Rectal smooth muscle tissue (tissue), 1 donor: ENCODE data around the gene GON4L.

ENCODE experiments used
- H3K27ac ChIP-seq: one replicate; pipeline ENCODE4 v1.7.0; 2013; ENCODE audit warnings: low read depth, low read length, inconsistent platforms
- H3K27me3 ChIP-seq: one replicate; pipeline ENCODE4 v1.7.0; 2013; ENCODE audit warnings: low read length; ENCODE audit not compliant: control insufficient read depth, insufficient read depth
- H3K36me3 ChIP-seq: one replicate; pipeline ENCODE4 v1.7.0; 2013; ENCODE audit warnings: low read length; ENCODE audit not compliant: control insufficient read depth, insufficient read depth
- H3K4me1 ChIP-seq: one replicate; pipeline ENCODE4 v1.7.0; 2013; ENCODE audit warnings: low read length; ENCODE audit not compliant: control insufficient read depth, insufficient read depth
- H3K4me3 ChIP-seq: one replicate; pipeline ENCODE4 v1.7.0; 2013; ENCODE audit warnings: low read length
- H3K9ac ChIP-seq: one replicate; pipeline ENCODE4 v1.7.0; 2013; ENCODE audit warnings: low read length

Gene GON4L

GRCh38 chr1:155864393-155864792 lies 7.4 kb upstream of the GON4L start:
- Histone ChIP-seq H3K9ac (no peak overlapping the region), H3K27me3 (no peaks in the 10 kb centered on the region), H3K4me1 (peaks cover 2% of the 10 kb centered on the region), H3K36me3 (no peaks in the 10 kb centered on the region), H3K4me3 (no peak overlapping the region), H3K27ac (no peak overlapping the region)

- Histone ChIP-seq H3K4me1 (peaks cover 2% of the 10 kb centered on the region), H3K4me3 (no peak overlapping the region), H3K9ac (no peak overlapping the region), H3K27me3 (no peaks in the 10 kb centered on the region), H3K36me3 (no peaks in the 10 kb centered on the region), H3K27ac (no peak overlapping the region)
These were observed 4.9 kb upstream of the GON4L start for GRCh38 chr1:155861896-155862295.

GRCh38 chr1:155860970-155861510 lies 4.0 kb upstream of the GON4L start:
- Histone ChIP-seq H3K4me1 (peaks cover 4% of the 10 kb centered on the region), H3K36me3 (no peaks in the 10 kb centered on the region), H3K27me3 (no peaks in the 10 kb centered on the region), H3K9ac (no peak overlapping the region), H3K4me3 (no peak overlapping the region), H3K27ac (peak overlapping the region; percentile 74)

GRCh38 chr1:155859881-155860871 lies 3.2 kb upstream of the GON4L start:
- Histone ChIP-seq H3K36me3 (no peaks in the 10 kb centered on the region), H3K4me1 (peaks cover 5% of the 10 kb centered on the region), H3K9ac (no peak overlapping the region), H3K4me3 (peak overlapping the region; percentile 57), H3K27ac (peak overlapping the region; percentile 74), H3K27me3 (no peaks in the 10 kb centered on the region)

- Histone ChIP-seq H3K36me3 (peaks cover 1% of the 10 kb centered on the region), H3K4me3 (peak within 1 kb of the TSS; percentile 67), H3K4me1 (peaks cover 5% of the 10 kb centered on the region), H3K9ac (no peak within 1 kb of the TSS), H3K27me3 (no peaks in the 10 kb centered on the region), H3K27ac (peak within 1 kb of the TSS; percentile 74)
These were observed 2.3 kb upstream of the GON4L start, which contains the start of gene SYT11 for GRCh38 chr1:155859234-155859829. SYT11 (plus strand) TSS chr1:155859567; CDS start chr1:155859762, 195 bp downstream.

- Histone ChIP-seq H3K27me3 (no peaks in the 10 kb centered on the region), H3K27ac (peak overlapping the region; percentile 68), H3K9ac (no peak overlapping the region), H3K36me3 (peaks cover 2% of the 10 kb centered on the region), H3K4me3 (peak overlapping the region; percentile 67), H3K4me1 (peaks cover 5% of the 10 kb centered on the region)
These were observed 1.8 kb upstream of the GON4L start for GRCh38 chr1:155858800-155859233.

- Histone ChIP-seq H3K36me3 (peaks cover 5% of the 10 kb centered on the region), H3K27me3 (no peaks in the 10 kb centered on the region), H3K4me1 (peaks cover 5% of the 10 kb centered on the region), H3K4me3 (peak overlapping the region; percentile 94), H3K9ac (peak overlapping the region; percentile 84), H3K27ac (peak overlapping the region; percentile 85)
These were observed 598 bp downstream of the GON4L start for GRCh38 chr1:155856257-155856974.

- H3K27ac ChIP-seq, result no peak overlapping the region
- no peak overlapping the region for H3K4me3 ChIP-seq
- H3K4me1 ChIP-seq, result no peaks in the 10 kb centered on the region
- no peaks in the 10 kb centered on the region for H3K27me3 ChIP-seq
- peaks cover 7% of the 10 kb centered on the region for H3K36me3 ChIP-seq
- no peak overlapping the region for H3K9ac ChIP-seq
These were observed 6.7 kb downstream of the GON4L start for GRCh38 chr1:155850345-155850744.

GRCh38 chr1:155847823-155848529 lies 9.0 kb downstream of the GON4L start:
- Histone ChIP-seq H3K27ac (no peak overlapping the region), H3K36me3 (peaks cover 2% of the 10 kb centered on the region), H3K9ac (no peak overlapping the region), H3K4me3 (no peak overlapping the region), H3K27me3 (no peaks in the 10 kb centered on the region), H3K4me1 (no peaks in the 10 kb centered on the region)

GRCh38 chr1:155844860-155845421 lies 12.1 kb downstream of the GON4L start:
- Histone ChIP-seq H3K27me3 (no peaks in the 10 kb centered on the region), H3K4me3 (no peak overlapping the region), H3K4me1 (no peaks in the 10 kb centered on the region), H3K36me3 (no peaks in the 10 kb centered on the region), H3K27ac (no peak overlapping the region), H3K9ac (no peak overlapping the region)

- Histone ChIP-seq H3K36me3 (no peaks in the 10 kb centered on the region), H3K27ac (no peak overlapping the region), H3K4me1 (no peaks in the 10 kb centered on the region), H3K9ac (no peak overlapping the region), H3K4me3 (no peak overlapping the region), H3K27me3 (no peaks in the 10 kb centered on the region)
These were observed 16.6 kb downstream of the GON4L start for GRCh38 chr1:155840386-155840785.
